Measurements from ENCODE around the gene RXRA.

RXRA gene

GRCh38 chr9:134425401-134425800 lies 99.1 kb downstream of the RXRA start:
- H3K36me3 ChIP-seq (ENCODE audit: insufficient read depth, low read length) = peaks cover 35% of the 10 kb centered on the region
- no peak overlapping the region for H3K4me2 ChIP-seq (ENCODE audit: low read length)

GRCh38 chr9:134425812-134426211 lies 99.6 kb downstream of the RXRA start:
- Histone ChIP-seq H3K9ac (ENCODE audit: low read depth, low read length) (no peak overlapping the region), H3K9me3 (replicated peaks; ENCODE audit: low read length) (no peaks in the 10 kb centered on the region), H3K36me3 (ENCODE audit: insufficient read depth, low read length) (peaks cover 32% of the 10 kb centered on the region), H3K4me2 (ENCODE audit: low read length) (no peak overlapping the region), H3K27me3 (ENCODE audit: control insufficient read depth, insufficient read depth, low read length) (no peaks in the 10 kb centered on the region), H3K4me3 (ENCODE audit: low read length) (no peak overlapping the region), H3K4me1 (ENCODE audit: control insufficient read depth, insufficient read depth, low read length) (no peaks in the 10 kb centered on the region)

More at GRCh38 chr9:134425401-134425800, 99.1 kb downstream of the RXRA start:
- H3K9me3 ChIP-seq (replicated peaks; ENCODE audit: low read length) = no peaks in the 10 kb centered on the region
- H3K9ac ChIP-seq (ENCODE audit: low read depth, low read length) = no peak overlapping the region
- no peaks in the 10 kb centered on the region for H3K27me3 ChIP-seq (ENCODE audit: control insufficient read depth, insufficient read depth, low read length)
- H3K4me3 ChIP-seq (ENCODE audit: low read length) = no peak overlapping the region
- no peaks in the 10 kb centered on the region for H3K4me1 ChIP-seq (ENCODE audit: control insufficient read depth, insufficient read depth, low read length)

DNA sequence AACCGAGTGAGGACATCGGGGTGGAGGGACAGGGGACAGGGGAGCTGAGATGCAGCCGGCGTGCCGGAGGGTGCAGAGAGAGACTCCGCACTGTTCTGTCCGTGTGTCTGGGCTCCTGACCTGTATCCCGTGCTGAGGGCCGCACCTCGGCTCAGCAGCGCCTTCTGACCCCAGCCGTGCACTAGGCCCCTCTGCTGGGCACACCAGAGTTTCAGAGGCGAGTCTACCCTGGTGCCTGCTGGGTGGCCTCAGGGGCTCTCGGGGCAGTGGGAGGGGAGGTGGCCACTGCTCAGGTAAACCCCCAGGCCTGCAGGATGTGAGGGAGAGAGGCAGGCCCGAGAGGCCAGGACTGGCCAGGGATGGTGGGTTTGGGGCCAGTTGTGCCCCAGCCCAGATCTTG lies 100.2 kb downstream of the RXRA start:
- H3K4me3 ChIP-seq (ENCODE audit: low read length) = no peak overlapping the region
- no peak overlapping the region for H3K9ac ChIP-seq (ENCODE audit: low read depth, low read length)
- peaks cover 27% of the 10 kb centered on the region for H3K36me3 ChIP-seq (ENCODE audit: insufficient read depth, low read length)
- no peaks in the 10 kb centered on the region for H3K9me3 ChIP-seq (replicated peaks; ENCODE audit: low read length)
- H3K27me3 ChIP-seq (ENCODE audit: control insufficient read depth, insufficient read depth, low read length) = no peaks in the 10 kb centered on the region
- no peak overlapping the region for H3K4me2 ChIP-seq (ENCODE audit: low read length)
- no peaks in the 10 kb centered on the region for H3K4me1 ChIP-seq (ENCODE audit: control insufficient read depth, insufficient read depth, low read length)

GRCh38 chr9:134427153-134427782 lies 101.0 kb downstream of the RXRA start:
- Histone ChIP-seq H3K4me2 (ENCODE audit: low read length) (no peak overlapping the region), H3K4me1 (ENCODE audit: control insufficient read depth, insufficient read depth, low read length) (peaks cover 8% of the 10 kb centered on the region), H3K36me3 (ENCODE audit: insufficient read depth, low read length) (peaks cover 34% of the 10 kb centered on the region), H3K27me3 (ENCODE audit: control insufficient read depth, insufficient read depth, low read length) (no peaks in the 10 kb centered on the region), H3K4me3 (ENCODE audit: low read length) (no peak overlapping the region), H3K9ac (ENCODE audit: low read depth, low read length) (no peak overlapping the region), H3K9me3 (replicated peaks; ENCODE audit: low read length) (no peaks in the 10 kb centered on the region)

GRCh38 chr9:134428559-134428958 lies 102.3 kb downstream of the RXRA start:
- H3K36me3 ChIP-seq (ENCODE audit: insufficient read depth, low read length) = peaks cover 31% of the 10 kb centered on the region
- no peaks in the 10 kb centered on the region for H3K9me3 ChIP-seq (replicated peaks; ENCODE audit: low read length)
- H3K27me3 ChIP-seq (ENCODE audit: control insufficient read depth, insufficient read depth, low read length) = no peaks in the 10 kb centered on the region
- H3K9ac ChIP-seq (ENCODE audit: low read depth, low read length) = no peak overlapping the region
- peaks cover 21% of the 10 kb centered on the region for H3K4me1 ChIP-seq (ENCODE audit: control insufficient read depth, insufficient read depth, low read length)
- H3K4me2 ChIP-seq (ENCODE audit: low read length) = no peak overlapping the region
- no peak overlapping the region for H3K4me3 ChIP-seq (ENCODE audit: low read length)

DNA sequence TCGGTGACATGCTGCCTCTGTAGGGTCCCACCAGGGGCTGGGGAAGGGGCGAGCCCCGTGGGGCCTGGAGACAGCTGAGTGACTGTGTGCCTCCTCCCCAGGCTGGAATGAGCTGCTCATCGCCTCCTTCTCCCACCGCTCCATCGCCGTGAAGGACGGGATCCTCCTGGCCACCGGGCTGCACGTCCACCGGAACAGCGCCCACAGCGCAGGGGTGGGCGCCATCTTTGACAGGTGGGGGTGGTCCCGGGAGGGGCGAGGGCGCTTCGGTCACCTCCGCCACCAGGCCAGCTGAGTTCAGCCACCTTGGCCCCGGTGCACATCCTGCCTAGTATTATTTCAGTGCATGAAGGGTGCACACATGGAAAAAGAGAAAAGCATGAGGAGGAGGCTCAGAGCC lies 102.8 kb downstream of the RXRA start:
- Histone ChIP-seq H3K9me3 (replicated peaks; ENCODE audit: low read length) (no peaks in the 10 kb centered on the region), H3K4me2 (ENCODE audit: low read length) (no peak overlapping the region), H3K27me3 (ENCODE audit: control insufficient read depth, insufficient read depth, low read length) (no peaks in the 10 kb centered on the region), H3K36me3 (ENCODE audit: insufficient read depth, low read length) (peaks cover 27% of the 10 kb centered on the region), H3K4me3 (ENCODE audit: low read length) (no peak overlapping the region), H3K9ac (ENCODE audit: low read depth, low read length) (no peak overlapping the region), H3K4me1 (ENCODE audit: control insufficient read depth, insufficient read depth, low read length) (peaks cover 24% of the 10 kb centered on the region)

GRCh38 chr9:134429481-134429880 lies 103.2 kb downstream of the RXRA start:
- Histone ChIP-seq H3K9ac (ENCODE audit: low read depth, low read length) (no peak overlapping the region), H3K36me3 (ENCODE audit: insufficient read depth, low read length) (peaks cover 27% of the 10 kb centered on the region), H3K27me3 (ENCODE audit: control insufficient read depth, insufficient read depth, low read length) (no peaks in the 10 kb centered on the region), H3K4me2 (ENCODE audit: low read length) (no peak overlapping the region), H3K4me3 (ENCODE audit: low read length) (no peak overlapping the region), H3K4me1 (ENCODE audit: control insufficient read depth, insufficient read depth, low read length) (peaks cover 27% of the 10 kb centered on the region), H3K9me3 (replicated peaks; ENCODE audit: low read length) (no peaks in the 10 kb centered on the region)

GRCh38 chr9:134431095-134431494 lies 104.8 kb downstream of the RXRA start:
- Histone ChIP-seq H3K4me2 (ENCODE audit: low read length) (no peak overlapping the region), H3K36me3 (ENCODE audit: insufficient read depth, low read length) (peaks cover 33% of the 10 kb centered on the region), H3K4me1 (ENCODE audit: control insufficient read depth, insufficient read depth, low read length) (peaks cover 42% of the 10 kb centered on the region), H3K27me3 (ENCODE audit: control insufficient read depth, insufficient read depth, low read length) (no peaks in the 10 kb centered on the region), H3K9me3 (replicated peaks; ENCODE audit: low read length) (no peaks in the 10 kb centered on the region), H3K4me3 (ENCODE audit: low read length) (no peak overlapping the region), H3K9ac (ENCODE audit: low read depth, low read length) (no peak overlapping the region)

DNA sequence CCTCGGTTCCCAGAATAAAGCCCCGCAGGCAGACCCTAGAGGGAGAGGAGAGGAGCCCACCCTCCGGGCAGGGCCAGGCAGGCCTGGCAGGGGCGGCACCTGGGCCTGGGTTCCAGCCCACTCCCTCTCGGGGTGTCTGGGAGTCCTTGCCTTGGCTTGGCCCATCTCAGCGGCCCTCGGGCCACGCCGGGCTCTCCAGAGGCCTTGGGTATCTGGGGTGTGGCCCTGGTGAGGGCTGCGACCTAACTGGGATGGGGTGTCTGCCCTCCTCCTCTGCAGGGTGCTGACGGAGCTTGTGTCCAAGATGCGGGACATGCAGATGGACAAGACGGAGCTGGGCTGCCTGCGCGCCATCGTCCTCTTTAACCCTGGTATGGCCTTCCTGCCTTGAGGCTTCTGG lies 105.4 kb downstream of the RXRA start:
- Histone ChIP-seq H3K9ac (ENCODE audit: low read depth, low read length) (no peak overlapping the region), H3K4me1 (ENCODE audit: control insufficient read depth, insufficient read depth, low read length) (peaks cover 43% of the 10 kb centered on the region)

DNA sequence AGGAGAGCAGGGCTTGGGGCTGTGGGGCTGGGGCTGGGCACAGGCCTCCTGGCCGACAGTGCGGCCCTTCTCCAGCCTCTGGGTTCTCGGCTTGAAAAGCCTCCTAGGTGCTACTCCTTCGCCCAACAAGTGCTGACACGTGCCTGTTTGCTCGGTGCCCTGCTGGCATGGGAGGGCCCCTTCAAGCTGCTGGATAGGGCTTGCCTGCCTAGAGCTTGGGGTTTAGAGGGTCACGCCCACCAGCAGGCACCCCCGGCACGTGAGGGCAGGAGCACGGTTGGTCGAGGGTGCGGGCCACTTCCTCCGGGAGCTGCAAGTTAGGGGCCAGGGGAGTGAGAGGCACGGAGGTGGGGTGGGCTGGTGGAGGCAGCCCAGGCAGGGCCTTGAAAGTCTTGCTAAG lies 106.2 kb downstream of the RXRA start:
- peaks cover 43% of the 10 kb centered on the region for H3K4me1 ChIP-seq (ENCODE audit: control insufficient read depth, insufficient read depth, low read length)
- H3K9ac ChIP-seq (ENCODE audit: low read depth, low read length) = no peak overlapping the region
- H3K4me3 ChIP-seq (ENCODE audit: low read length) = no peak overlapping the region
- H3K27me3 ChIP-seq (ENCODE audit: control insufficient read depth, insufficient read depth, low read length) = no peaks in the 10 kb centered on the region
- H3K4me2 ChIP-seq (ENCODE audit: low read length) = no peak overlapping the region
- H3K9me3 ChIP-seq (replicated peaks; ENCODE audit: low read length) = no peaks in the 10 kb centered on the region
- H3K36me3 ChIP-seq (ENCODE audit: insufficient read depth, low read length) = peaks cover 42% of the 10 kb centered on the region

More for the DNA sequence above, 105.4 kb downstream of the RXRA start:
- Histone ChIP-seq H3K27me3 (ENCODE audit: control insufficient read depth, insufficient read depth, low read length) (no peaks in the 10 kb centered on the region), H3K9me3 (replicated peaks; ENCODE audit: low read length) (no peaks in the 10 kb centered on the region), H3K36me3 (ENCODE audit: insufficient read depth, low read length) (peaks cover 38% of the 10 kb centered on the region), H3K4me3 (ENCODE audit: low read length) (no peak overlapping the region), H3K4me2 (ENCODE audit: low read length) (no peak overlapping the region)

GRCh38 chr9:134433101-134433500 lies 106.8 kb downstream of the RXRA start:
- Histone ChIP-seq H3K4me2 (ENCODE audit: low read length) (no peak overlapping the region), H3K36me3 (ENCODE audit: insufficient read depth, low read length) (peaks cover 42% of the 10 kb centered on the region), H3K9me3 (replicated peaks; ENCODE audit: low read length) (no peaks in the 10 kb centered on the region), H3K9ac (ENCODE audit: low read depth, low read length) (no peak overlapping the region), H3K4me3 (ENCODE audit: low read length) (no peak overlapping the region), H3K27me3 (ENCODE audit: control insufficient read depth, insufficient read depth, low read length) (no peaks in the 10 kb centered on the region), H3K4me1 (ENCODE audit: control insufficient read depth, insufficient read depth, low read length) (peaks cover 43% of the 10 kb centered on the region)

All from skeletal muscle satellite cell (primary cell).